Prostate gland (tissue), 2 donors: Measurements from ENCODE around the gene RAB3C.

Source experiments
- CTCF ChIP-seq, 4 experiments: fragments of 200-600 bp in 2 of 4; fragments of 450-650 bp in 2 of 4; sonication (generic) in 2 of 4; IDR thresholded peaks; 1 replicate in 3 of 4; 2 replicates in 1 of 4; pipeline ENCODE4 v1.5.1; 2016 to 2019; ENCODE audit warnings: antibody characterized with exemption in 4 of 4, mild to moderate bottlenecking in 2 of 4, moderate library complexity in 2 of 4
- POLR2A ChIP-seq: fragments of 450-650 bp; IDR thresholded peaks from one replicate; pipeline ENCODE4 v1.6.1; 2016; ENCODE audit warnings: antibody characterized with exemption, mild to moderate bottlenecking
- POLR2AphosphoS5 ChIP-seq: sonication (generic); formaldehyde crosslinking; IDR thresholded peaks from one replicate; pipeline ENCODE4 v1.6.1; 2017; ENCODE audit warnings: antibody characterized with exemption

GRCh38 chr5:58681943-58682342 is 99.1 kb downstream of the RAB3C start:
- no peak for TF ChIP-seq CTCF (IDR thresholded peaks at IDR 0.05)
- no peak for TF ChIP-seq POLR2A
- TF ChIP-seq POLR2AphosphoS5, result no peak
